HepG2 (cell line): ENCODE results near the gene OR8B4. TPM values are rescaled to one million over a fixed set of nuclear protein-coding genes. Genes with fewer than 3 reads are reported as not detected.

Experiments used
- ATAC-seq: fragments of 200-7000 bp; cut with Tn5 transposase; 3 replicates; pipeline ENCODE4 v1.9.1; 2020; ENCODE audit warnings: mild to moderate bottlenecking, moderate library complexity
- BruUV-seq: library from RNA; stranded (reverse); fragments of 400-500 nt; replicated peaks from 2 replicates; lab custom pipeline; 2021; lab: Mats Ljungman, UMichigan
- CTCF ChIA-PET: fragments of 300-600 bp; formaldehyde crosslinking; extraction: SDS; loops from one replicate; lab custom pipeline; 2021; ENCODE audit warnings: low total read pairs, inconsistent platforms, low intra/inter-chr PET ratio; lab: Yijun Ruan, JAX
- POLR2A ChIA-PET: fragments of 350-600 bp; sonication (Branson Sonifier 250); formaldehyde crosslinking; loops from one replicate; lab custom pipeline; 2020; ENCODE audit warnings: antibody characterized with exemption, inconsistent platforms; lab: Yijun Ruan, JAX
- DNase-seq: peaks from one replicate; pipeline ENCODE4 v3.0.0-alpha.2; 2015; ENCODE audit warnings: low spot score
- FAIRE-seq: peaks from 3 replicates; lab custom pipeline; 2011; peaks lifted over from hg19 to GRCh38; lab: Jason Lieb, UNC
- H2AFZ ChIP-seq: one replicate; pipeline ENCODE4 v1.6.1; 2011; ENCODE audit warnings: low read length, inconsistent platforms
- H3K27ac ChIP-seq: fragments of 300-600 bp; 3 replicates; pipeline ENCODE4 v1.8.0; 2011; ENCODE audit warnings: mixed run types, mild to moderate bottlenecking, mixed read lengths, low read length, inconsistent platforms; ENCODE audit not compliant: insufficient read depth; ENCODE audit errors: extremely low read length
- H3K27me3 ChIP-seq, 2 experiments: fragments of 200-600 bp in 1 of 2; 2 replicates in 1 of 2; 3 replicates in 1 of 2; pipeline versions ENCODE4 v1.6.0 to v1.8.0; 2011; ENCODE audit warnings: low read length in 2 of 2, mild to moderate bottlenecking in 2 of 2, moderate library complexity in 2 of 2, inconsistent platforms in 1 of 2; ENCODE audit not compliant: insufficient read depth in 2 of 2, control insufficient read depth in 1 of 2
- H3K36me3 ChIP-seq, 2 experiments: fragments of 200-600 bp in 1 of 2; replicated peaks in 1 of 2; 2 replicates in 1 of 2; 3 replicates in 1 of 2; pipeline versions ENCODE4 v1.5.1 to v1.8.0; 2011; ENCODE audit warnings: low read length in 2 of 2, inconsistent platforms in 1 of 2; ENCODE audit not compliant: insufficient read depth in 2 of 2, control insufficient read depth in 1 of 2
- H3K4me1 ChIP-seq: 2 replicates; pipeline ENCODE4 v1.5.1; 2012; ENCODE audit warnings: low read length, inconsistent platforms; ENCODE audit not compliant: insufficient read depth
- H3K4me2 ChIP-seq: 2 replicates; pipeline ENCODE4 v1.6.0; 2011; ENCODE audit warnings: low read depth, low read length, inconsistent platforms
- H3K4me3 ChIP-seq, 3 experiments: fragments of 200-600 bp in 1 of 3; sonication (generic), shearing (Covaris generic) in 1 of 3; replicated peaks in 1 of 3; 2 replicates each; pipeline ENCODE4 v1.5.1; 2011 to 2016; ENCODE audit warnings: low read length in 3 of 3, inconsistent platforms in 2 of 3, low read depth in 2 of 3, mild to moderate bottlenecking in 2 of 3, control low read depth in 1 of 3, mixed read lengths in 1 of 3; ENCODE audit not compliant: insufficient read depth in 1 of 3
- H3K79me2 ChIP-seq: one replicate; pipeline ENCODE4 v1.6.1; 2011; ENCODE audit warnings: low read length, inconsistent platforms; ENCODE audit not compliant: insufficient read depth
- H3K9ac ChIP-seq: 2 replicates; pipeline ENCODE4 v1.6.0; 2011; ENCODE audit warnings: mild to moderate bottlenecking, low read depth, low read length, inconsistent platforms; ENCODE audit not compliant: insufficient read depth
- H3K9me3 ChIP-seq: 2 replicates; pipeline ENCODE4 v1.5.1; 2012; ENCODE audit warnings: mild to moderate bottlenecking, low read length
- H4K20me1 ChIP-seq: 2 replicates; pipeline ENCODE4 v1.6.0; 2011; ENCODE audit warnings: inconsistent platforms, mild to moderate bottlenecking, low read length, moderate library complexity; ENCODE audit not compliant: insufficient read depth
- THAP11 ChIP-seq: IDR thresholded peaks from 2 replicates; pipeline ENCODE4 v1.6.1; 2016; ENCODE audit warnings: missing biosample characterization, missing genetic modification reagents
- YEATS2 ChIP-seq: sonication (generic); formaldehyde crosslinking; IDR thresholded peaks from 2 replicates; pipeline ENCODE4 v1.4.0; 2020; ENCODE audit warnings: missing genetic modification reagents, borderline replicate concordance
- ZNF776 ChIP-seq: sonication (generic); formaldehyde crosslinking; IDR thresholded peaks from 2 replicates; pipeline ENCODE4 v1.4.0; 2020; ENCODE audit warnings: mild to moderate bottlenecking, missing genetic modification reagents
- WGBS: methylation state at CpG from one replicate; pipeline ENCODE4 v1.1.6; 2017; ENCODE audit warnings: low lambda C conversion rate; 5-methylcytosine and 5-hydroxymethylcytosine counted together
- in situ Hi-C: cut with HindIII; loops from 2 replicates; pipeline ENCODE4 v1.10.0; 2017; ENCODE audit warnings: low pct_unique_long_range_greater_than_20kb; ENCODE audit not compliant: extremely low pct_ligation_motif_present
- intact Hi-C: fragments of 100-400 bp; cut with micrococcal nuclease; formaldehyde crosslinking; loops from one replicate; pipeline ENCODE4 v1.10.0; 2022; ENCODE audit not compliant: unreplicated experiment
- polyA plus RNA-seq, 8 experiments: library from polyadenylated mRNA; depleted of rRNA in 3 of 8; stranded (reverse) in 7 of 8; unstranded in 1 of 8; fragments of >200 nt; fragmentation: Illumina TruSeq in 4 of 8; extraction: Trizol in 4 of 8; gene quantifications; 2 replicates each; pipeline versions ENCODE4 v1.2.1 to v1.2.3, GENCODE V29; 2011 to 2016; ENCODE audit warnings: low read depth in 4 of 8, missing spikeins in 1 of 8, mixed read lengths in 1 of 8; ENCODE audit not compliant: insufficient read depth in 1 of 8
- total RNA-seq, 5 experiments: library from RNA; depleted of rRNA; stranded (reverse); fragments of >200 nt; fragmentation: Illumina TruSeq; extraction: Trizol; gene quantifications; 2 replicates each; pipeline ENCODE4 v1.2.3, GENCODE V29; 2016; ENCODE audit warnings: low read depth in 1 of 5

OR8B4 gene
- total and polyA plus RNA-seq, 2 of the 13 experiments (the other 11 are each of a cell fraction or from before 2014, with no cell fraction given): not detected

- Histone ChIP-seq H3K36me3 (no peaks in the 10 kb centered on the region), H3K9ac (no peak overlapping the region), H3K9me3 (no peaks in the 10 kb centered on the region), H3K4me1 (no peaks in the 10 kb centered on the region), H2AFZ (no peak overlapping the region), H3K79me2 (no peaks in the 10 kb centered on the region), H3K27ac (no peak overlapping the region), H3K4me2 (no peak overlapping the region), H3K27me3 (no peaks in the 10 kb centered on the region), H3K4me3 (no peak overlapping the region), H4K20me1 (no peaks in the 10 kb centered on the region)
- in situ Hi-C loops (no loop called here), intact Hi-C loops (no loop called here)
- CTCF ChIA-PET: no interaction called here
- BruUV-seq: no TSS peak
- ATAC-seq (no peak), FAIRE-seq (no peak), DNase-seq (no peak)
- TF ChIP-seq THAP11 (CRISPR knock-in tag): no peak
- no peak for TF ChIP-seq YEATS2 (CRISPR knock-in tag)
- TF ChIP-seq ZNF776 (CRISPR knock-in tag): no peak
- 4% methylated on average over 3 of the region's 3 CpGs for WGBS
- POLR2A ChIA-PET: no interaction called here
Observed at GRCh38 chr11:124376280-124376679, 48.4 kb downstream of the OR8B4 start.

Other genes starting within 250 kb of the OR8B4 start
- gene OR10D3, start 241.5 kb downstream of the OR8B4 start, total RNA-seq (2016; rRNA removed; fragmentation: Illumina TruSeq; extraction: Trizol): not detected in 2 replicates
- not detected in 2 replicates for gene OR10D3, start 241.5 kb downstream of the OR8B4 start, polyA plus RNA-seq (2011; rRNA removed)
- gene OR8G1, start 183.8 kb downstream of the OR8B4 start, total RNA-seq (2016; rRNA removed; fragmentation: Illumina TruSeq; extraction: Trizol): not detected in 2 replicates
- gene OR8G1, start 183.8 kb downstream of the OR8B4 start, polyA plus RNA-seq (2011; rRNA removed): not detected in 2 replicates
- gene OR8G5, start 168.5 kb downstream of the OR8B4 start, total RNA-seq (2016; rRNA removed; fragmentation: Illumina TruSeq; extraction: Trizol): not detected in 2 replicates
- gene OR8G5, start 168.5 kb downstream of the OR8B4 start, polyA plus RNA-seq (2011; rRNA removed): not detected in 2 replicates
- not detected in 2 replicates for gene OR8D1, start 110.9 kb downstream of the OR8B4 start, total RNA-seq (2016; rRNA removed; fragmentation: Illumina TruSeq; extraction: Trizol)
- gene OR8D1, start 110.9 kb downstream of the OR8B4 start, polyA plus RNA-seq (2011; rRNA removed): not detected in 2 replicates
- not detected in 2 replicates for gene OR8D2, start 104.7 kb downstream of the OR8B4 start, total RNA-seq (2016; rRNA removed; fragmentation: Illumina TruSeq; extraction: Trizol)
- not detected in 2 replicates for gene OR8D2, start 104.7 kb downstream of the OR8B4 start, polyA plus RNA-seq (2011; rRNA removed)
- gene OR8B2, start 40.4 kb downstream of the OR8B4 start, total RNA-seq (2016; rRNA removed; fragmentation: Illumina TruSeq; extraction: Trizol): not detected in 2 replicates
- gene OR8B2, start 40.4 kb downstream of the OR8B4 start, polyA plus RNA-seq (2011; rRNA removed): not detected in 2 replicates
- gene OR8B3, start 25.8 kb downstream of the OR8B4 start, total RNA-seq (2016; rRNA removed; fragmentation: Illumina TruSeq; extraction: Trizol): not detected in 2 replicates
- gene OR8B3, start 25.8 kb downstream of the OR8B4 start, polyA plus RNA-seq (2011; rRNA removed): not detected in 2 replicates
- not detected in 2 replicates for gene OR8B8, start 20.8 kb upstream of the OR8B4 start, total RNA-seq (2016; rRNA removed; fragmentation: Illumina TruSeq; extraction: Trizol)
- not detected in 2 replicates for gene OR8B8, start 20.8 kb upstream of the OR8B4 start, polyA plus RNA-seq (2011; rRNA removed)
- gene OR8B12, start 118.8 kb upstream of the OR8B4 start, total RNA-seq (2016; rRNA removed; fragmentation: Illumina TruSeq; extraction: Trizol): not detected in 2 replicates
- gene OR8B12, start 118.8 kb upstream of the OR8B4 start, polyA plus RNA-seq (2011; rRNA removed): not detected in 2 replicates
- gene OR8A1, start 145.1 kb upstream of the OR8B4 start, total RNA-seq (2016; rRNA removed; fragmentation: Illumina TruSeq; extraction: Trizol): not detected in 2 replicates
- not detected in 2 replicates for gene OR8A1, start 145.1 kb upstream of the OR8B4 start, polyA plus RNA-seq (2011; rRNA removed)
- not detected in 2 replicates for gene PANX3, start 186.6 kb upstream of the OR8B4 start, total RNA-seq (2016; rRNA removed; fragmentation: Illumina TruSeq; extraction: Trizol)
- gene PANX3, start 186.6 kb upstream of the OR8B4 start, polyA plus RNA-seq (2011; rRNA removed): not detected in 2 replicates
- 20.3 and 21.7 TPM in 2 replicates for gene TBRG1, start 198.0 kb upstream of the OR8B4 start, total RNA-seq (2016; rRNA removed; fragmentation: Illumina TruSeq; extraction: Trizol)
- gene TBRG1, start 198.0 kb upstream of the OR8B4 start, polyA plus RNA-seq (2011; rRNA removed): 25.6 and 28.9 TPM in 2 replicates
- 4.5 and 7.0 TPM in 2 replicates for gene SIAE, start 248.9 kb upstream of the OR8B4 start, total RNA-seq (2016; rRNA removed; fragmentation: Illumina TruSeq; extraction: Trizol)
- 21.8 and 22.4 TPM in 2 replicates for gene SIAE, start 248.9 kb upstream of the OR8B4 start, polyA plus RNA-seq (2011; rRNA removed)
- gene SPA17, start 249.0 kb upstream of the OR8B4 start, total RNA-seq (2016; rRNA removed; fragmentation: Illumina TruSeq; extraction: Trizol): 8.4 and 12.7 TPM in 2 replicates
- gene SPA17, start 249.0 kb upstream of the OR8B4 start, polyA plus RNA-seq (2011; rRNA removed): 2.9 and 4.4 TPM in 2 replicates